HepG2 (cell line): Measurements from ENCODE around the gene SETD1B. TPM values are rescaled to one million over a fixed set of nuclear protein-coding genes. Genes with fewer than 3 reads are reported as not detected.

Experiments used
- ATF7 ChIP-seq, 2 experiments: fragments of 450-650 bp in 1 of 2; sonication (generic) in 1 of 2; formaldehyde crosslinking in 1 of 2; IDR thresholded peaks; 2 replicates each; pipeline versions ENCODE4 v1.4.0 to v1.6.1; 2016 to 2020; ENCODE audit warnings: antibody characterized with exemption in 1 of 2, mild to moderate bottlenecking in 1 of 2, missing genetic modification reagents in 1 of 2
- KMT2A ChIP-seq: sonication (generic); formaldehyde crosslinking; IDR thresholded peaks from 2 replicates; pipeline ENCODE4 v1.4.0; 2020; ENCODE audit warnings: missing genetic modification reagents
- MBD4 ChIP-seq: IDR thresholded peaks from 2 replicates; pipeline ENCODE4 v1.6.1; 2012; ENCODE audit warnings: low read length, inconsistent platforms, borderline replicate concordance
- NFIB ChIP-seq: sonication (generic); formaldehyde crosslinking; IDR thresholded peaks from 2 replicates; pipeline ENCODE4 v1.9.0; 2021; ENCODE audit warnings: missing genetic modification reagents, mild to moderate bottlenecking, borderline replicate concordance
- NR3C1 ChIP-seq: sonication (generic); formaldehyde crosslinking; IDR thresholded peaks from 2 replicates; pipeline ENCODE4 v1.4.0; 2020; ENCODE audit warnings: missing genetic modification reagents
- SIX4 ChIP-seq: sonication (generic); formaldehyde crosslinking; IDR thresholded peaks from 2 replicates; pipeline ENCODE4 v1.4.0; 2020; ENCODE audit warnings: missing genetic modification reagents
- WIZ ChIP-seq: sonication (generic); formaldehyde crosslinking; IDR thresholded peaks from 2 replicates; pipeline ENCODE4 v1.5.1; 2020; ENCODE audit warnings: mild to moderate bottlenecking, missing genetic modification reagents
- ZFAT ChIP-seq: sonication (generic); formaldehyde crosslinking; conservative IDR thresholded peaks from 2 replicates; pipeline ENCODE4 v1.8.1; 2023; ENCODE audit warnings: missing genetic modification reagents, inconsistent platforms
- ZNF160 ChIP-seq: sonication (generic); formaldehyde crosslinking; IDR thresholded peaks from 2 replicates; pipeline ENCODE4 v1.8.0; 2022; ENCODE audit warnings: mild to moderate bottlenecking, inconsistent platforms, missing genetic modification reagents
- ZNF256 ChIP-seq: sonication (generic); formaldehyde crosslinking; conservative IDR thresholded peaks from 2 replicates; pipeline ENCODE4 v1.4.0; 2020; ENCODE audit warnings: missing genetic modification reagents
- ZNF3 ChIP-seq: IDR thresholded peaks from 2 replicates; pipeline ENCODE4 v1.7.0; 2017; ENCODE audit warnings: inconsistent platforms
- ZNF577 ChIP-seq: sonication (generic); formaldehyde crosslinking; IDR thresholded peaks from 2 replicates; pipeline ENCODE4 v1.4.0; 2020; ENCODE audit warnings: mild to moderate bottlenecking, low read depth, missing genetic modification reagents, borderline replicate concordance
- ZNF670 ChIP-seq: sonication (generic); formaldehyde crosslinking; IDR thresholded peaks from 2 replicates; pipeline ENCODE4 v1.8.0; 2022; ENCODE audit warnings: mild to moderate bottlenecking, missing genetic modification reagents, borderline replicate concordance
- polyA plus RNA-seq, 8 experiments: library from polyadenylated mRNA; depleted of rRNA in 3 of 8; stranded (reverse) in 7 of 8; unstranded in 1 of 8; fragments of >200 nt; fragmentation: Illumina TruSeq in 4 of 8; extraction: Trizol in 4 of 8; gene quantifications; 2 replicates each; pipeline versions ENCODE4 v1.2.1 to v1.2.3, GENCODE V29; 2011 to 2016; ENCODE audit warnings: low read depth in 4 of 8, missing spikeins in 1 of 8, mixed read lengths in 1 of 8; ENCODE audit not compliant: insufficient read depth in 1 of 8
- total RNA-seq, 5 experiments: library from RNA; depleted of rRNA; stranded (reverse); fragments of >200 nt; fragmentation: Illumina TruSeq; extraction: Trizol; gene quantifications; 2 replicates each; pipeline ENCODE4 v1.2.3, GENCODE V29; 2016; ENCODE audit warnings: low read depth in 1 of 5
- TF ChIP-seq, protein P1 (sequence below): sonication (generic); formaldehyde crosslinking; conservative IDR thresholded peaks from 2 replicates; pipeline ENCODE4 v1.4.0; 2020; ENCODE audit warnings: missing genetic modification reagents
- TF ChIP-seq, protein P2 (sequence below): sonication (generic); formaldehyde crosslinking; IDR thresholded peaks from 2 replicates; pipeline ENCODE4 v1.5.0; 2020; ENCODE audit warnings: missing genetic modification reagents, mild to moderate bottlenecking, borderline replicate concordance
- TF ChIP-seq, protein P3 (sequence below): sonication (generic); formaldehyde crosslinking; IDR thresholded peaks from 2 replicates; pipeline ENCODE4 v1.5.0; 2020; ENCODE audit warnings: missing genetic modification reagents, mild to moderate bottlenecking, borderline replicate concordance
- TF ChIP-seq, protein P4 (sequence below): sonication (generic); formaldehyde crosslinking; IDR thresholded peaks from one replicate; pipeline ENCODE4 v1.5.1; 2020; ENCODE audit warnings: mild to moderate bottlenecking, missing genetic modification reagents; ENCODE audit errors: not compliant biosample characterization

The SETD1B gene
- total and polyA plus RNA-seq, 2 of the 13 experiments (the other 11 are each of a cell fraction or from before 2014, with no cell fraction given): 1.1 to 1.4 TPM

DNA sequence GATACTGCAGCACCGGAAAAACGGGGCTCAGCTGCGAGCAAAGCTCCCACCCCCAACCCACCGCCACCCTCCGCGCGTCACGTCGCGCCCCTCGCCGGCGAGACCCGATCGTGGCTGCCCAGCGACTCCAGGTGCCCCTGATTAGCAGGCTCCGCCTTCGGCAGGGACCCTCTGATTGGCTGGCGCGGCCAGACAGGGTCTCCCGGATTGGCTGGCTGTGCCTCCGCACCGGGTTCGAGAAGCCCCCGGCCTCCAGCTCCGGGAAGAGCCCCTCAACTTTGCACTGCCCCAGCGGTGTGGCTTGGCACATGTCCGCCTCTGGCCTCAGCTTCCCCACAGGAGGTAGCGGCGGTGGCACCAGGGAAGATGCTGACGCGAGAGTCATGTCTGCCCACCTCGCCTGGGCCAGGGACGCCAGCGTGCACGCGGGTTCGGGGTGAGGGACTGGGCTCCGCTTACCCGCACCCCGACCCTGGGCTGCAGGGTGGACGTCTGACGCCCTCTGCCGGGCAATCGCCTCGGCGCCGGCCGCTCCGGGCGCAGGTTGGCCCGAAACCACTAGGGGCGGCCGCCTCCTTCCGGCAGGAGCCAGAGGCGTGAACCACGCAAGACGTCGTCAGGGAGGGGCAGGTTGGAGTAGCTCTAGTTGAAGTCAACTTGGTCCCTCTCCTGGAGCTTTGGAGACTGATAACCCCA, 9.8 kb upstream of the SETD1B start (continued):
- TF ChIP-seq, protein P1, sequence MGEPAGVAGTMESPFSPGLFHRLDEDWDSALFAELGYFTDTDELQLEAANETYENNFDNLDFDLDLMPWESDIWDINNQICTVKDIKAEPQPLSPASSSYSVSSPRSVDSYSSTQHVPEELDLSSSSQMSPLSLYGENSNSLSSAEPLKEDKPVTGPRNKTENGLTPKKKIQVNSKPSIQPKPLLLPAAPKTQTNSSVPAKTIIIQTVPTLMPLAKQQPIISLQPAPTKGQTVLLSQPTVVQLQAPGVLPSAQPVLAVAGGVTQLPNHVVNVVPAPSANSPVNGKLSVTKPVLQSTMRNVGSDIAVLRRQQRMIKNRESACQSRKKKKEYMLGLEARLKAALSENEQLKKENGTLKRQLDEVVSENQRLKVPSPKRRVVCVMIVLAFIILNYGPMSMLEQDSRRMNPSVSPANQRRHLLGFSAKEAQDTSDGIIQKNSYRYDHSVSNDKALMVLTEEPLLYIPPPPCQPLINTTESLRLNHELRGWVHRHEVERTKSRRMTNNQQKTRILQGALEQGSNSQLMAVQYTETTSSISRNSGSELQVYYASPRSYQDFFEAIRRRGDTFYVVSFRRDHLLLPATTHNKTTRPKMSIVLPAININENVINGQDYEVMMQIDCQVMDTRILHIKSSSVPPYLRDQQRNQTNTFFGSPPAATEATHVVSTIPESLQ (CRISPR knock-in tag): no peak
- no peak; the same call in 1 of the 2 replicates for TF ChIP-seq WIZ (CRISPR knock-in tag)
- TF ChIP-seq NFIB: no peak
- TF ChIP-seq ZNF256 (CRISPR knock-in tag): 0 out of 2 replicates have a peak, but pooled peaks have one; percentile 51
- TF ChIP-seq ZNF670 (CRISPR knock-in tag): peak; percentile 61; the same call in 1 of the 2 replicates
- TF ChIP-seq MBD4: no peak
- TF ChIP-seq, protein P2, sequence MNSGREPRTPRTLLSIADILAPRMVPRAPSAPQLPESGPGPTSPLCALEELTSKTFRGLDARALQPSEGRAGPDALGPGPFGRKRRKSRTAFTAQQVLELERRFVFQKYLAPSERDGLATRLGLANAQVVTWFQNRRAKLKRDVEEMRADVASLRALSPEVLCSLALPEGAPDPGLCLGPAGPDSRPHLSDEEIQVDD (CRISPR knock-in tag): no peak
- TF ChIP-seq, protein P3, sequence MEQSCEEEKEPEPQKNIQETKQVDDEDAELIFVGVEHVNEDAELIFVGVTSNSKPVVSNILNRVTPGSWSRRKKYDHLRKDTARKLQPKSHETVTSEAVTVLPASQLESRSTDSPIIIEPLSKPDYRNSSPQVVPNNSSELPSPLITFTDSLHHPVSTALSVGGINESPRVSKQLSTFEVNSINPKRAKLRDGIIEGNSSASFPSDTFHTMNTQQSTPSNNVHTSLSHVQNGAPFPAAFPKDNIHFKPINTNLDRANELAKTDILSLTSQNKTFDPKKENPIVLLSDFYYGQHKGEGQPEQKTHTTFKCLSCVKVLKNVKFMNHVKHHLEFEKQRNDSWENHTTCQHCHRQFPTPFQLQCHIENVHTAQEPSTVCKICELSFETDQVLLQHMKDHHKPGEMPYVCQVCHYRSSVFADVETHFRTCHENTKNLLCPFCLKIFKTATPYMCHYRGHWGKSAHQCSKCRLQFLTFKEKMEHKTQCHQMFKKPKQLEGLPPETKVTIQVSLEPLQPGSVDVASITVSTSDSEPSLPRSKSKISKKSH (CRISPR knock-in tag): no peak
- no peak for TF ChIP-seq SIX4 (CRISPR knock-in tag)
- TF ChIP-seq KMT2A: peak; percentile 55; the same call in 1 of the 2 replicates
- no peak for TF ChIP-seq ZNF160 (CRISPR knock-in tag)
- TF ChIP-seq ZFAT (CRISPR knock-in tag): no peak
- no peak for TF ChIP-seq NR3C1 (CRISPR knock-in tag)
- TF ChIP-seq, protein P4, sequence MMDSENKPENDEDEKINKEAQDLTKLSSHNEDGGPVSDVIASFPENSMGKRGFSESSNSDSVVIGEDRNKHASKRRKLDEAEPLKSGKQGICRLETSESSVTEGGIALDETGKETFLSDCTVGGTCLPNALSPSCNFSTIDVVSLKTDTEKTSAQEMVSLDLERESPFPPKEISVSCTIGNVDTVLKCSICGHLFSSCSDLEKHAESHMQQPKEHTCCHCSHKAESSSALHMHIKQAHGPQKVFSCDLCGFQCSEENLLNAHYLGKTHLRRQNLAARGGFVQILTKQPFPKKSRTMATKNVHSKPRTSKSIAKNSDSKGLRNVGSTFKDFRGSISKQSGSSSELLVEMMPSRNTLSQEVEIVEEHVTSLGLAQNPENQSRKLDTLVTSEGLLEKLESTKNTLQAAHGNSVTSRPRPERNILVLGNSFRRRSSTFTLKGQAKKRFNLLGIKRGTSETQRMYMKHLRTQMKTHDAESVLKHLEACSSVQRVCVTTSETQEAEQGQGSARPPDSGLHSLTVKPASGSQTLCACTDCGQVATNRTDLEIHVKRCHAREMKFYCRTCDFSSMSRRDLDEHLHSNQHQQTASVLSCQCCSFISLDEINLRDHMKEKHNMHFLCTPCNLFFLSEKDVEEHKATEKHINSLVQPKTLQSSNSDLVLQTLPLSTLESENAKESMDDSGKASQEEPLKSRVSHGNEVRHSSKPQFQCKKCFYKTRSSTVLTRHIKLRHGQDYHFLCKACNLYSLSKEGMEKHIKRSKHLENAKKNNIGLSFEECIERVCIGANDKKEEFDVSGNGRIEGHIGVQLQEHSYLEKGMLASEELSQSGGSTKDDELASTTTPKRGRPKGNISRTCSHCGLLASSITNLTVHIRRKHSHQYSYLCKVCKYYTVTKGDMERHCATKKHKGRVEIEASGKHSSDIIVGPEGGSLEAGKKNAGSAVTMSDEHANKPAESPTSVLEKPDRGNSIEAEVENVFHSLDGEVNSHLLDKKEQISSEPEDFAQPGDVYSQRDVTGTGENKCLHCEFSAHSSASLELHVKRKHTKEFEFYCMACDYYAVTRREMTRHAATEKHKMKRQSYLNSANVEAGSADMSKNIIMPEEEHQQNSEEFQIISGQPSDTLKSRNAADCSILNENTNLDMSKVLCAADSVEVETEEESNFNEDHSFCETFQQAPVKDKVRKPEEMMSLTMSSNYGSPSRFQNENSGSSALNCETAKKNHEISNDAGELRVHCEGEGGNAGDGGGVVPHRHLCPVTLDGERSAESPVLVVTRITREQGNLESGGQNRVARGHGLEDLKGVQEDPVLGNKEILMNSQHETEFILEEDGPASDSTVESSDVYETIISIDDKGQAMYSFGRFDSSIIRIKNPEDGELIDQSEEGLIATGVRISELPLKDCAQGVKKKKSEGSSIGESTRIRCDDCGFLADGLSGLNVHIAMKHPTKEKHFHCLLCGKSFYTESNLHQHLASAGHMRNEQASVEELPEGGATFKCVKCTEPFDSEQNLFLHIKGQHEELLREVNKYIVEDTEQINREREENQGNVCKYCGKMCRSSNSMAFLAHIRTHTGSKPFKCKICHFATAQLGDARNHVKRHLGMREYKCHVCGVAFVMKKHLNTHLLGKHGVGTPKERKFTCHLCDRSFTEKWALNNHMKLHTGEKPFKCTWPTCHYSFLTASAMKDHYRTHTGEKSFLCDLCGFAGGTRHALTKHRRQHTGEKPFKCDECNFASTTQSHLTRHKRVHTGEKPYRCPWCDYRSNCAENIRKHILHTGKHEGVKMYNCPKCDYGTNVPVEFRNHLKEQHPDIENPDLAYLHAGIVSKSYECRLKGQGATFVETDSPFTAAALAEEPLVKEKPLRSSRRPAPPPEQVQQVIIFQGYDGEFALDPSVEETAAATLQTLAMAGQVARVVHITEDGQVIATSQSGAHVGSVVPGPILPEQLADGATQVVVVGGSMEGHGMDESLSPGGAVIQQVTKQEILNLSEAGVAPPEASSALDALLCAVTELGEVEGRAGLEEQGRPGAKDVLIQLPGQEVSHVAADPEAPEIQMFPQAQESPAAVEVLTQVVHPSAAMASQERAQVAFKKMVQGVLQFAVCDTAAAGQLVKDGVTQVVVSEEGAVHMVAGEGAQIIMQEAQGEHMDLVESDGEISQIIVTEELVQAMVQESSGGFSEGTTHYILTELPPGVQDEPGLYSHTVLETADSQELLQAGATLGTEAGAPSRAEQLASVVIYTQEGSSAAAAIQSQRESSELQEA: peak; percentile 84
- TF ChIP-seq ZNF577 (CRISPR knock-in tag): no peak
- TF ChIP-seq ZNF3: no peak
- TF ChIP-seq ATF7 (IDR thresholded peaks at IDR 0.05): no peak
- TF ChIP-seq ATF7 (CRISPR knock-in tag; IDR thresholded peaks at IDR 0.05): no peak; the same call in 1 of the 2 replicates
